Measurements from ENCODE around the gene SPATS2L. TPM values are rescaled to one million over a fixed set of nuclear protein-coding genes. Genes with fewer than 3 reads are reported as not detected.

Gene SPATS2L
- polyA plus RNA-seq, 3 donors: 129 to 143 (median 132) TPM

DNA sequence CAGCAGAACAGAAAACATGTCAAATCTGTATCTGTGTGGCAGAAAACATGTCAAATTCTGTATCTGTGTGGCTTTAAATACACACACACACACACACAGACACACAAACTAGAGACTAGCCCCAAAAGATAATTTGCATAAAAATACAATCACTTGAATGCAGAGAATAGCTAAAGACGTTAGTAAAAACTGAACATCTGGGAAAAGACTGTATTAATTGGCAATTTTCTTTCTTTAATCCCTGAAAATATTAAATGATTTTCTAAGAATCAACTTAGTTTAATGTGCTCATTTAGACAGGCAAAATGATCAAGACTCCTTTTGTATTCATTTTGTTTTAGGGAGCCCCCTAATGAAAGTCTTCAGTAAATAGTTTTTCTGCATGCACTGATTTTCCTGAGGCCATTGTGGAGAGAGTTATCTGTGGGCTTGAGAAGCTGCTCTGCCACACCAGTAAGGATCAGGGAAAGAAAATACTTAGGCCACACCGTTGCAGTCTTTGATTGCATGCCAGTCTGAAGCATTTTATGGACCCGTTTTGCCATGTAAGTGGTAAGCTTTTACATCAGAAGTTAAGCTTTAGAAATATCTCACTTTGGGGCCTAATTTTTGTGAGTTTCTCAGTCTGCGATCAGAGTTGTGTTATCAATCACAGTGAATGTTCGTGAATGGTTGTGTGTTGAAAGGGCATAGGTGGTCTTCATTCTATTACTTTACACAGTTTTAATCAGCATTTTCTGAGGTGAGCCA is 2.2 kb downstream of the SPATS2L start:
- no peak for DNase-seq (ENCODE audit: extremely low read depth in 1 of 11, low read depth in 9 of 11, low spot score in 4 of 11)

DNA sequence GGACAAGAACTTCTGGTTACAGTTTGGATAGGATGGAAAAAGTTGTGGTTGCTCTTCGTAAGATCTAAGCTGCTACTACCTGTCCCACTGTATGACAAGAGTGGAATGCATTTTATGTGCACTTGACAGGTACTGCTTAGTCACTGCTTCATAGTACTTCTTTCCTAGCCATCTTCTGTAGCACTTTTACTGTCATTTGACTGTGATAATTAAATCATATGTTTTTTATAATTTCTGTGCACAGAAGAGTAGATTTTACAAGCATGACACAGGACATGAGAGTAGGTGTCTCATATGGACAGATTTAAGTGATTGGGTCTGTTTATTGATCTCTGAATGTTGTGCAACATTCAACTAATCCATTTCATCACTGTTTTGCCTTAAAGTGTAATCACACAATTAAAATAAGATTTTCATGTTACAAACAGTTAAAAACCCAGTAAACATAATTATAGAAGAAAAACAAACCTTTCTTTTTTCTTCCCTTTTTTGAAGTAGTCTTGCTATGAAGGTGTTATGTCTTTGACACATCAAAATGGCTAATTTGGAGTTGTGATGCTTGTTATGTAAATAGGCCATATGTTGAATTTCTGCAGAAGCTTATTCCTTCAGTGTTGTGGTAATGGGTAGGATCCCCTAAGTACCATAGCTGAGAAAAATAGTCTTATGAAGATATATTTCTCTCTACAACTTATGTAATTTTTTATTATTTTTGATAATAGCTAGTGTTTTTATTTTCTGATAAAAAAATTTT is 3.0 kb downstream of the SPATS2L start:
- no peak for DNase-seq (ENCODE audit: extremely low read depth in 1 of 11, low read depth in 9 of 11, low spot score in 4 of 11)

GRCh38 chr2:200310545-200310971 is 4.1 kb downstream of the SPATS2L start:
- DNase-seq (ENCODE audit: extremely low read depth in 1 of 11, low read depth in 9 of 11, low spot score in 4 of 11): no peak

DNA sequence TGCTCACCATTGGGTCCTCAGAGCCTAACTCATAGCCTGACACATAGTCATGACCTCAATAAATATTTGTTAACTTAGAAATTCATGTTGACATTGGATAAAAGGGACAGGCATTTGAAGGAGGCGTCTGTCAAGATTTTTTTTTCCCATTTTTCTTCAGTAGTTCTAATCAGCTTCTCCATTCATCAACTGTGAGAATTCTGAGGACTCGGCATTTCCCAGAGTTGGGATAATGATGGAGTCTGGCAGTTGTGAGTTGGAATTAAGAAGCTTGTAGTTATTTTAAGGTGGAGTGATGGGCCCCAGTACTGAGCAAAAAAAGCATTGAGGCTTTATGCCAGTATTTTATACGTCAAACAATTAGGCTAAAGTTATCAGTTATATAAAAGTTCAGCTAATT is 4.6 kb downstream of the SPATS2L start:
- no peak for DNase-seq (ENCODE audit: extremely low read depth in 1 of 11, low read depth in 9 of 11, low spot score in 4 of 11)

DNA sequence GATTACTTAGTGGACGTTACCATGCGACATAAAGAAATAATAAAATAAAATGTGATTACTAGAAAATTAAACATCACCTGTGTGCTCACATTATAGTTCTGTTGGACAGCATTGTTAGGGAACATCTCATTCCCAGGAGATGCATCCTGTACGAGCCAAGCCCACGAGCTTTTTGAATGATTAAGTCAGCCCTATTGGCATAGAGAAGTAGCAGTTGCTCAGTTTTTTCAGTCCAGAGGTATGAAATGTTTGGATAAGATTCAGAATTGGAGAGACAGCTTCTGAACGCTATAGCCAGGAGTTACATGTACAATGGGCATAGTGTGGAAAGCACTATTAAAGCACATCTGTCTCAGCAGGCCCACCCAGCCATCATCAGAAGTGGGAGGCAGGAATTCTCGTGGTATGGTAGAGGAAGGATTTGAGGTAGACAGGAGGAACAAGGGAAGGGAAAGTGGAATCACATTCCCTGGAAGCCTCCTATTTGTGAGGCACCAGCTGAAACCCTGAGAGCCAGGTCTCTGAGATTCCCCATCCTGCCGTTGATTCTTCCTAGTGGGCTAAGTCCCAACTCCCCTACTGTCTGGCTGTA is 8.6 kb downstream of the SPATS2L start:
- DNase-seq (ENCODE audit: extremely low read depth in 1 of 11, low read depth in 9 of 11, low spot score in 4 of 11): no peak

- no peak for DNase-seq (ENCODE audit: extremely low read depth in 1 of 11, low read depth in 9 of 11, low spot score in 4 of 11)
Measured at GRCh38 chr2:200317975-200318374, 11.5 kb downstream of the SPATS2L start.

DNA sequence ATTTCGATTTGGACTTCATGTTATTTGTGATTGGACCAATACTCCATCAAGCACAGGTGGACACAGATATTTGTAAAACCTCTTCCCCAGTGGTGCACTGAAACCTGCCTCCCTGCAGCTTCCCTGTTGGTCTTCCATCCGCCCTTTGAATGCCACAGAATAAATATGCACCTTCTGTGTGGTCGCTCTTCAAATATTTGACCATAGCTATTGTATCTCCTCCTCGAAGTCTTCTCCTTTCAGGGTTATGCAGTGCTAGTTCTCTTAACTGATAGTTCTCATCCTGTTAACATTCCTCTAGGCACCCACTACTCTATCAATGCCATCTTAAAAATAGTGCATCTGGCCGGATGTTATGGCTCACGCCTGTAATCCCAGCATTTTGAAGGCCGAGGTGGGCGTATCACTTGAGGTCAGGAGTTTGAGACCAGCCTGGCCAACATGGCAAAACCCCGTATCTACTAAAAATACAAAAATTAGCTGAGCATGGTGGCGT is 12.5 kb downstream of the SPATS2L start:
- DNase-seq (ENCODE audit: extremely low read depth in 1 of 11, low read depth in 9 of 11, low spot score in 4 of 11): no peak

DNA sequence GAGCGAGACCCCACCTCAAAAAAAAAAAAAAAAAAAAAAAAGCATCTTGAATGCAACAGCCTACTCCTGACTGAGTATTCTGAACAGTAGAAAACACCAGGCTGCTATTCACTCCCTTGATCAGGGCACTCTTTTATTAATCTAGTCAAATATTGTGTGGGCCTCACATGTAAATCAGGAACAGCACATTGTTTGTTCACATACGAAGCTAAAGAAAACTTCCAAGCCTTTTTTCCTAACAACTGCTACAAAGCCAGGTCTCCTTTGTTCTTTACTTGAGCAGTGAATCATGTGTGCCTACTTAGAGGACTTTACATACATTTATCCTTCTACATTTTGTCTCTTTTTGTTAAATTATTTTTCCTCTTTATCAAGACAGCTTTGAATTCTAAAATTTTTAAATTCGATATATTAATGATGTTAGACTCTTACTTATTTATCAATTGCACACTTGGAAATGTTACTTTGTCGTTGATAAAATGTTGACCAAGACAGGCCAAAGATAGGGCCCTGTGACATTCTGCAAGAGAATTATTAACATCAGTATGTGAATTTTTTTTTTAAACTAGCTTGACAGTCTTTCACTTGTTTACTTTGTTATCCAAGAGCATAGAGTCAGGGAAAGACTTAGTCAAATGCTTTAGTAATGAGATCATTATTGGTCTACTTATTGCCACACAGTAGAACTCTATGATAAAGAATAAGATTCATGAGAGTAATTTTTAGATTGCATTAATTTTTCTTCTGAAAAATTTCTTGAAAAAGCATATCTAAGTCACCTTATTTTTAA is 13.2 kb downstream of the SPATS2L start:
- no peak for DNase-seq (ENCODE audit: extremely low read depth in 1 of 11, low read depth in 9 of 11, low spot score in 4 of 11)

DNA sequence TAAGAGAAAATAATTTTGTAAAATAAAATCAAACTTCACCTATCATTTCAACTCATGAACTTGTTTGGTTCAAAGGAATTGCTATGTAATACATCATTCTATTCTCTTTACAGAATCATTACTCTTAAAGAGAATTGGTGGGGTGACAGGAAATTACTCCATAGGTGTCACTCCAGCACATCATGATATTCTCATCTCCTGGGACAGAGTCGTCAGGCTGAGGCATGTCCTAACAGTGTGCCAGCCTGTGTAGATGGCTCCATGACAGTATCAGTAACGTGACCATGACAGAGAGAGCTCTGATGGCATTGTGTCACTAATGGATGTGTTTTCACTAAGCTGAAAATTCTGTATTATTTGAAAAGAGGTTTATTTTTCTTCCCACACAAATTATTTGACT is 13.9 kb downstream of the SPATS2L start:
- DNase-seq (ENCODE audit: extremely low read depth in 1 of 11, low read depth in 9 of 11, low spot score in 4 of 11): no peak

DNA sequence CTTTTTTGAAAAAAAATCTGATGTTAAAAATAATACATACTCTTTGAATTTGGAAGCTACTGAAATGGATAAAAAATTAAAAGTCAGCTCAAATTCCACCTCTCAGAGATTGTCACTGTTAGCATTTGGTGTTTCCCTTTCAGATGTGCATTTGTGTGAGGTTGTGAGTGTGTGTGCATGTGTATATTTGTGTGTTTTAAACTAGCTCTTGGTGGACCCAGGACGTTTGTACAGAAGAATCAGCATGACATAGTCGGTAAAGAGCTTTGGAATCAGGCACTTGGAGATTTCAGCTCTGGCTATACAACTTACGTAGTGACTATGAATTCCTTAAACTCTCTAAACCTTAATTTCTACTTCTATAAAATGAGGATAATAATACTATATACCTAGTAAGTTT is 14.5 kb downstream of the SPATS2L start:
- no peak for DNase-seq (ENCODE audit: extremely low read depth in 1 of 11, low read depth in 9 of 11, low spot score in 4 of 11)

DNA sequence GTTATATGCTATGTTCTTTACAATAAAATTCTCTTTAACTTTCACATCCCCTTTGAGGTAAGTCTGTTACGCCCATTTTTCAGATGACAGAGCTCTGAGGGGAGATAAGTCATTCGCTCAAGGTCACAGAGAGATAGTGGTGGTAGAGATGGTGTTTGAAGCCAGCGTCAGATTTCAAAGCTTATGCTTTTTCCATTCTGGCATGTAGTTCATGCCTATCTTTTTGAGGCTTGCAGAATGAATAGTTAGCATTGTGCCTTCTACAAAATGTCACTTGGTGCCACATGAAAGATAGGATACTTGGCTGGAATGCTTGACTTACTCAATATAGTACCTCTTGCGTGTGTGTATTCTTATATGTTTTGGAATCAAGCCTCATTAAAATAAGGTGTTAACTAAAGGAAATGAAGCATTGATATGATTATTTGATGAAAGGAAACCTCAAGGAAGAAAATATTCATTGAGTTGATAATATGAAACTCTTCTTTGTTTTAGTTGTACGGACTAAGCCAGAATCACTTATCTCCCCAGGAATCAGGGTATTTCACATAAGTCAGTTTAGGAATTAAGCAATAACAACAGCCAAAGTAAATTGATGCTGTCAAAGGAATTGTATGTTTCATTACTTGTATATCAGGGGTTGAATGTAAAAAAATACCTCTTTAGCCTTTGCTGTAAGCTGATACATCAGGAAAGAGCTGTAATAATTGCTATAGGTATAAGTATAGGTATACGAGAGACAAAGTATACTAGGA is 15.5 kb downstream of the SPATS2L start:
- no peak for DNase-seq (ENCODE audit: extremely low read depth in 1 of 11, low read depth in 9 of 11, low spot score in 4 of 11)

- no peak for DNase-seq (ENCODE audit: extremely low read depth in 1 of 11, low read depth in 9 of 11, low spot score in 4 of 11)
Measured at GRCh38 chr2:200322607-200323006, 16.1 kb downstream of the SPATS2L start.

DNA sequence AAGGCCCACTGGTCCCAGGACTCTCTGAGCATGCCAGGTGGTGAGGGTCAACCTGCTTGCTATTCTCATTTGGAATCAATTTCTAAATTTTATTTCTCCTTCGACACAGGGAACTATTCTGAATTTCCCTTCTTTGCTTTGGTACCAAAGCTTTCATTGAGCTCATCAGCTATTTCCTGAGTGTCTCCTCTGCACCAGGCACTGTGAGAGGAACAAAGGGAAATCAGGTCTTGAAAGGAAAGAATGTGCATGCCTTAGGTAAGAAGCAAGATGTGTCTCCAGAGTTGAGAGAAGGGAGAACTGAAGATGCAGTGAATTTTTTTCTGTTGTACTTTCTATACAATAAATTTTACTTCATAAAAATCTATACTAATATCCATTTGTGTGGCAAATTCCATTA is 17.9 kb downstream of the SPATS2L start:
- no peak for DNase-seq (ENCODE audit: extremely low read depth in 1 of 11, low read depth in 9 of 11, low spot score in 4 of 11)

DNA sequence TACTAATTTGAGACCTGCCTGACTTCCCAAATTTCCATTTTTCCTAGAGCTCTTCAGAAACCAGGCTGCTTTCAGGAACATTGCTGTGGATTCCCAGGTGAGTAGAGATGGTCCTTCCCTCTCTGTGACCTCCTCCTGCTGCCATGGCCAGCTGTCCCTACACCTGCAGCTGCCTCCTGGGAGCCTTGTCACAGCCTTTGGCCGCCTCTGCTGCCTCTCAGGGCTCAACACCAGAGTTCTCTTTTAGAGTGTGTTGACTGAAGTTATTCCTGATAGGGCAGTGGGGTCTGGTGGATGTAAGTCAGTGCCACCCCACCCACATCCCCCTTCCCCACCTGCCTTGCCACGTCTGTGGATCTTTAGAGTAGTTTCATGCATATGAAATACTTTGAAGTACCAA is 22.9 kb downstream of the SPATS2L start:
- no peak for DNase-seq (ENCODE audit: extremely low read depth in 1 of 11, low read depth in 9 of 11, low spot score in 4 of 11)

- DNase-seq (ENCODE audit: extremely low read depth in 1 of 11, low read depth in 9 of 11, low spot score in 4 of 11): no peak
Measured at GRCh38 chr2:200329798-200330197, 23.3 kb downstream of the SPATS2L start.

- no peak for DNase-seq (ENCODE audit: extremely low read depth in 1 of 11, low read depth in 9 of 11, low spot score in 4 of 11)
Measured at GRCh38 chr2:200330351-200331060, 24.0 kb downstream of the SPATS2L start.

- no peak for DNase-seq (ENCODE audit: extremely low read depth in 1 of 11, low read depth in 9 of 11, low spot score in 4 of 11)
Measured at GRCh38 chr2:200331061-200331400, 24.5 kb downstream of the SPATS2L start.

DNA sequence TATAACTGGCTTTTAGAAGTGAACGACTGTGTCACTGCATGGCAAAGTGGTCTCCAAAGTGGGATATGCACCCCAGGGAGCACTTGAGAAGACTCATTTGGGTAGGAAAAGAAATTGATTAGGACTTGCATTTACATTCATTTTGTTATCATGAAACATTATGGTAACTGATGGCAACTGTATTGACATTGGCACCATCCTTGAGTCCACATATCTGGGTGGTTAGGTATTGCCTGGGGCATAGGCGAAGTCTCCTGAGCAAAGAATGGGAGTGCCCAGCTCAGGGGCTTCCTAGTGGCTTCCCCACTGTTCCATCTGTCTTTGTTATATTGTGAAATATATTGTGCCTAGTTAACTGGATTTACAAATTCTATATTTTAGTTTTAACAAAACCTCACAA is 29.2 kb downstream of the SPATS2L start:
- DNase-seq (ENCODE audit: extremely low read depth in 1 of 11, low read depth in 9 of 11, low spot score in 4 of 11): no peak

All from renal cortex interstitium (tissue), 11 donors.